Caco-2 (cell line): ENCODE data around the gene RERE. TPM values are rescaled to one million over a fixed set of nuclear protein-coding genes. Genes with fewer than 3 reads are reported as not detected.

Experiments used
- BruUV-seq: library from RNA; stranded (reverse); fragments of 400-500 nt; replicated peaks from 2 replicates; lab custom pipeline; 2021; lab: Mats Ljungman, UMichigan
- CTCF ChIA-PET: fragments of 300-600 bp; sonication (Branson Sonifier 250); formaldehyde crosslinking; loops from one replicate; lab custom pipeline; 2022; ENCODE audit warnings: antibody characterized with exemption; lab: Charles Lee
- POLR2A ChIA-PET: fragments of 300-600 bp; sonication (Branson Sonifier 250); formaldehyde crosslinking; loops from one replicate; lab custom pipeline; 2022; ENCODE audit warnings: antibody characterized with exemption; lab: Charles Lee
- DNase-seq, 2 experiments: peaks; one replicate each; pipeline versions ENCODE4 v3.0.0 to v3.0.0-alpha.2; 2020 to 2022
- H3K27me3 ChIP-seq: replicated peaks from 2 replicates; pipeline ENCODE4 v1.6.0; 2011; ENCODE audit warnings: low read length; ENCODE audit not compliant: control insufficient read depth, insufficient read depth
- H3K36me3 ChIP-seq: 2 replicates; pipeline ENCODE4 v1.5.1; 2011; ENCODE audit warnings: low read length; ENCODE audit not compliant: control insufficient read depth, insufficient read depth
- H3K4me1 ChIP-seq: fragments of 250-450 bp; sonication (Bioruptor Pico); 2 replicates; pipeline ENCODE4 v1.5.1; 2020; ENCODE audit warnings: mild to moderate bottlenecking
- H3K4me3 ChIP-seq: 2 replicates; pipeline ENCODE4 v1.5.1; 2011; ENCODE audit warnings: low read depth, mild to moderate bottlenecking, control low read depth, low read length
- H3K9me3 ChIP-seq: fragments of 250-450 bp; sonication (Bioruptor Pico); 2 replicates; pipeline ENCODE4 v1.5.1; 2020; ENCODE audit warnings: mild to moderate bottlenecking, moderate library complexity
- H3K27ac Mint-ChIP-seq: one replicate; pipeline ENCODE4 v1.8.0; 2022; ENCODE audit warnings: mixed read lengths; ENCODE audit not compliant: unreplicated experiment
- H3K27me3 Mint-ChIP-seq: one replicate; pipeline ENCODE4 v1.8.0; 2022; ENCODE audit warnings: mixed read lengths; ENCODE audit not compliant: insufficient read depth, unreplicated experiment
- H3K36me3 Mint-ChIP-seq: one replicate; pipeline ENCODE4 v1.8.0; 2022; ENCODE audit warnings: mild to moderate bottlenecking, mixed read lengths; ENCODE audit not compliant: insufficient read depth, unreplicated experiment
- H3K4me1 Mint-ChIP-seq: one replicate; pipeline ENCODE4 v1.8.0; 2022; ENCODE audit warnings: low read depth, mixed read lengths; ENCODE audit not compliant: unreplicated experiment
- H3K4me3 Mint-ChIP-seq: one replicate; pipeline ENCODE4 v1.8.0; 2022; ENCODE audit warnings: mild to moderate bottlenecking, moderate library complexity, mixed read lengths; ENCODE audit not compliant: unreplicated experiment
- H3K9me3 Mint-ChIP-seq: one replicate; pipeline ENCODE4 v1.8.0; 2022; ENCODE audit warnings: mixed read lengths; ENCODE audit not compliant: unreplicated experiment
- CTCF ChIP-seq, 2 experiments: fragments of 200-600 bp in 1 of 2; IDR thresholded peaks; 1 replicate in 1 of 2; 2 replicates in 1 of 2; pipeline versions ENCODE4 v1.5.1 to v1.8.0; 2011 to 2022; ENCODE audit warnings: antibody characterized with exemption in 1 of 2, control low read depth in 1 of 2, inconsistent platforms in 1 of 2, low read depth in 1 of 2, low read length in 1 of 2, mild to moderate bottlenecking in 1 of 2, moderate library complexity in 1 of 2; ENCODE audit not compliant: insufficient read depth in 1 of 2, severe bottlenecking in 1 of 2, unreplicated experiment in 1 of 2
- intact Hi-C: fragments of 100-400 bp; cut with micrococcal nuclease; formaldehyde crosslinking; loops from one replicate; pipeline ENCODE4 v1.10.0; 2022; ENCODE audit not compliant: unreplicated experiment
- total RNA-seq: library from RNA; stranded (reverse); gene quantifications from 2 replicates; pipeline ENCODE4 v1.2.3, GENCODE V29; 2022

RERE gene
- total RNA-seq, 1 experiment from 2014 or later = 85.2 TPM

DNA sequence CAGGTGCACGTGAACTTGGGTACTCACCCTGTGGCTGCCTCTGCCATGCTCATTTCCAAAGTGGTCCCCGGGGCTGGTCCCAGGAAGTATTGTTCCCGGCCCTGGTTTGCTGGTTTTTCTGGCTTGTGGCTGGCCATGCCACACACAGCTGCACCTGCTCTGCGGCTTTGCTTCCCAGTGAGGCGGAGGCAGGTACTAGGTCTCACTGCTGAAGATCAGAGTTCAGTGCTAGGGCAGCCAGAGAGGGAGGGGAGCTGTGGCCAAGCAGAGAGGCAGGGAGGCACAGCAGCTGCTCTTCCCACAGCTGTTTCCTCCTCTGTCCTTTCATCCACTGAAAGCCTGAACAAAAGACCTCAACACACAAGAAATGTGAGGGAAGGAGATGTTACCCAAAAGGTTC lies 30.6 kb upstream of the RERE start:
- POLR2A ChIA-PET = no interaction called here
- Mint-ChIP-seq H3K27ac (no peak overlapping the region), H3K9me3 (no peaks in the 10 kb centered on the region), H3K27me3 (no peaks in the 10 kb centered on the region), H3K4me1 (no peaks in the 10 kb centered on the region), H3K4me3 (no peak overlapping the region), H3K36me3 (no peaks in the 10 kb centered on the region)
- no peak for TF ChIP-seq CTCF (IDR thresholded peaks at IDR 0.05; ENCODE audit: insufficient read depth in 1 of 2, low read depth in 1 of 2, low read length in 1 of 2, severe bottlenecking in 1 of 2, unreplicated experiment in 1 of 2)
- CTCF ChIA-PET = interaction anchor here (0.5 to 2.5 kb wide), 10 partner anchors 11 to 439 kb away, joined by 3 to 31 read pairs (median 4); partner anchors contain the start of gene RERE
- Histone ChIP-seq H3K27me3 (no peaks in the 10 kb centered on the region), H3K4me1 (no peaks in the 10 kb centered on the region; the same call in 1 of the 2 replicates), H3K9me3 (no peaks in the 10 kb centered on the region), H3K4me3 (no peak overlapping the region), H3K36me3 (no peaks in the 10 kb centered on the region)
- no TSS peak for BruUV-seq
- intact Hi-C loops = loop anchor here (2.0 to 10.0 kb wide), 3 partner anchors 56 to 287 kb away; no protein-coding TSS in a partner anchor
- DNase-seq = no peak

- H3K27me3 Mint-ChIP-seq = no peaks in the 10 kb centered on the region
- Histone ChIP-seq H3K27me3 (no peaks in the 10 kb centered on the region), H3K4me1 (no peaks in the 10 kb centered on the region; the same call in 1 of the 2 replicates), H3K4me3 (no peak overlapping the region), H3K9me3 (no peaks in the 10 kb centered on the region), H3K36me3 (no peaks in the 10 kb centered on the region)
- no peaks in the 10 kb centered on the region for H3K9me3 Mint-ChIP-seq
- H3K4me3 Mint-ChIP-seq = no peak overlapping the region
- no peak overlapping the region for H3K27ac Mint-ChIP-seq
- intact Hi-C loops = loop anchor here (5.0 to 10.0 kb wide), 2 partner anchors 54 to 101 kb away; no protein-coding TSS in a partner anchor
- TF ChIP-seq CTCF (IDR thresholded peaks at IDR 0.05; ENCODE audit: insufficient read depth in 1 of 2, low read depth in 1 of 2, low read length in 1 of 2, severe bottlenecking in 1 of 2, unreplicated experiment in 1 of 2) = no peak
- H3K36me3 Mint-ChIP-seq = no peaks in the 10 kb centered on the region
- no peak for DNase-seq
- no peaks in the 10 kb centered on the region for H3K4me1 Mint-ChIP-seq
- no TSS peak for BruUV-seq
- ChIA-PET POLR2A (no interaction called here), CTCF (no interaction called here)
These were observed 28.8 kb upstream of the RERE start for GRCh38 chr1:8846263-8846662.

- ChIA-PET POLR2A (interaction anchor here (0.6 kb wide), 1 partner anchor 31 kb away, joined by 3 read pairs; no protein-coding TSS in a partner anchor), CTCF (no interaction called here)
- no peak for TF ChIP-seq CTCF (IDR thresholded peaks at IDR 0.05; ENCODE audit: insufficient read depth in 1 of 2, low read depth in 1 of 2, low read length in 1 of 2, severe bottlenecking in 1 of 2, unreplicated experiment in 1 of 2)
- no peaks in the 10 kb centered on the region for H3K27me3 ChIP-seq
- H3K4me1 ChIP-seq = no peaks in the 10 kb centered on the region; the same call in 1 of the 2 replicates
- no peak for DNase-seq
- H3K4me3 Mint-ChIP-seq = no peak overlapping the region
- no TSS peak for BruUV-seq
- H3K36me3 ChIP-seq = no peaks in the 10 kb centered on the region
- H3K36me3 Mint-ChIP-seq = no peaks in the 10 kb centered on the region
- H3K27me3 Mint-ChIP-seq = no peaks in the 10 kb centered on the region
- intact Hi-C loops = loop anchor here (5.0 to 10.0 kb wide), 2 partner anchors 53 to 101 kb away; no protein-coding TSS in a partner anchor
- H3K4me1 Mint-ChIP-seq = no peaks in the 10 kb centered on the region
- H3K9me3 ChIP-seq = no peaks in the 10 kb centered on the region
- H3K9me3 Mint-ChIP-seq = no peaks in the 10 kb centered on the region
- H3K27ac Mint-ChIP-seq = no peak overlapping the region
- no peak overlapping the region for H3K4me3 ChIP-seq
These were observed 28.0 kb upstream of the RERE start for GRCh38 chr1:8845104-8846097.
